Brain microvascular endothelial cell (primary cell): ENCODE measurements around the gene UBE2E1.
A peak's percentile ranks its signal among the peaks of the same experiment; 100 is the strongest.

Source experiments
- DNase-seq: peaks from one replicate; pipeline ENCODE4 v3.0.0-alpha.2; 2020
- H3K27ac ChIP-seq: fragments of 250-450 bp; sonication (Bioruptor Pico); 2 replicates; pipeline ENCODE4 v1.5.1; 2020; ENCODE audit warnings: mild to moderate bottlenecking, moderate library complexity
- H3K27me3 ChIP-seq: fragments of 250-450 bp; sonication (Bioruptor Pico); replicated peaks from 2 replicates; pipeline ENCODE4 v1.5.1; 2020; ENCODE audit warnings: mild to moderate bottlenecking
- H3K36me3 ChIP-seq: fragments of 250-450 bp; sonication (Bioruptor Pico); replicated peaks from 2 replicates; pipeline ENCODE4 v1.5.1; 2020; ENCODE audit warnings: mild to moderate bottlenecking
- H3K4me3 ChIP-seq: 2 replicates; pipeline ENCODE4 v1.5.1; 2011; ENCODE audit warnings: low read depth, mild to moderate bottlenecking, control low read depth, low read length, moderate library complexity
- in situ Hi-C: cut with HindIII; loops from 2 replicates; pipeline ENCODE4 v1.10.0; 2017; ENCODE audit warnings: low sequenced_read_pairs, low pct_ligation_motif_present
- TF ChIP-seq, protein P1 (sequence below): IDR thresholded peaks from 2 replicates; pipeline ENCODE4 v1.5.1; 2011; ENCODE audit warnings: low read depth, mild to moderate bottlenecking, moderate library complexity, low read length, control low read depth, inconsistent platforms; ENCODE audit errors: missing control alignments

Gene UBE2E1

DNA sequence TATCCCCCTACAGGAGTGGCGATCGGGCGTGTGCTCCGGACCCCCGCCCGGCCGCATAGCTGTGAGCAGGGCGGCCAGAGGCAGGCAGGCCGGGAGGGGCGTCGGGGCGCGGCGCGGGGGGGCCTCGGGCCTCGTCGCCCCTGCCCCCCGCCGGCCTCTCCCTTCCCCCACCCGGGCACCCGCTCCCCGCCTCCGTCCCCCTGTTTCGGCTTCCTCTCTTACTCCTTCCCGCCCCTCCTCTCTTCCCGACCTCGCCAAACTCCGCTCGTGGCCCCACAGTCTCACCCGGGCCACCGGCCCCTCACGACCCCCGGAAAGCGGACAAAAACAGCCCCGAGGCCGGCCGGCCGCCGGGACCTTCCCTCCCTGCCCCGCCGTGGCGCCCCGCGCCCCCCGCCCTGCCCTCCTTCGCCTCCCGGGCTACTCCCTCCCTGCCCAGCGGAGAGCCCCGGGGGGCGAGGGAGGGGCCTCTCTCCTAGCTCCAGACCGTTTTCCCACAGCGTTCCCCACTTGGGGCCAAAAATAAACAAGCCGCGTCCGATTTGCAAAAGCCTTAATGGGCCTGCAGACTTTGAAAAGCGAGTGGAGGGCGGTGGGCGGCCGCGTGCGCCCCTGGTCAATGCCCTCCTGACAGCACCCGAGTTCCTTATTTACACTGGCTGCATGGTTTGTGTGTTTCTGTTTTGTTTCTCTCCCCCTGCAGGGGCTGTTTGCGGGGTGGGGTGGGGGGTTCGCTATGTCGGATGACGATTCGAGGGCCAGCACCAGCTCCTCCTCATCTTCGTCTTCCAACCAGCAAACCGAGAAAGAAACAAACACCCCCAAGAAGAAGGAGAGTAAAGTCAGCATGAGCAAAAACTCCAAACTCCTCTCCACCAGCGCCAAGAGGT, 1.0 kb downstream of the UBE2E1 start:
- TF ChIP-seq, protein P1, sequence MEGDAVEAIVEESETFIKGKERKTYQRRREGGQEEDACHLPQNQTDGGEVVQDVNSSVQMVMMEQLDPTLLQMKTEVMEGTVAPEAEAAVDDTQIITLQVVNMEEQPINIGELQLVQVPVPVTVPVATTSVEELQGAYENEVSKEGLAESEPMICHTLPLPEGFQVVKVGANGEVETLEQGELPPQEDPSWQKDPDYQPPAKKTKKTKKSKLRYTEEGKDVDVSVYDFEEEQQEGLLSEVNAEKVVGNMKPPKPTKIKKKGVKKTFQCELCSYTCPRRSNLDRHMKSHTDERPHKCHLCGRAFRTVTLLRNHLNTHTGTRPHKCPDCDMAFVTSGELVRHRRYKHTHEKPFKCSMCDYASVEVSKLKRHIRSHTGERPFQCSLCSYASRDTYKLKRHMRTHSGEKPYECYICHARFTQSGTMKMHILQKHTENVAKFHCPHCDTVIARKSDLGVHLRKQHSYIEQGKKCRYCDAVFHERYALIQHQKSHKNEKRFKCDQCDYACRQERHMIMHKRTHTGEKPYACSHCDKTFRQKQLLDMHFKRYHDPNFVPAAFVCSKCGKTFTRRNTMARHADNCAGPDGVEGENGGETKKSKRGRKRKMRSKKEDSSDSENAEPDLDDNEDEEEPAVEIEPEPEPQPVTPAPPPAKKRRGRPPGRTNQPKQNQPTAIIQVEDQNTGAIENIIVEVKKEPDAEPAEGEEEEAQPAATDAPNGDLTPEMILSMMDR: no peak
- no peaks in the 10 kb centered on the region for H3K27me3 ChIP-seq
- no peak for DNase-seq
- peak overlapping the region; percentile 22 for H3K27ac ChIP-seq
- peak overlapping the region; percentile 71 for H3K4me3 ChIP-seq
- in situ Hi-C loops: no loop called here
- no peaks in the 10 kb centered on the region for H3K36me3 ChIP-seq

DNA sequence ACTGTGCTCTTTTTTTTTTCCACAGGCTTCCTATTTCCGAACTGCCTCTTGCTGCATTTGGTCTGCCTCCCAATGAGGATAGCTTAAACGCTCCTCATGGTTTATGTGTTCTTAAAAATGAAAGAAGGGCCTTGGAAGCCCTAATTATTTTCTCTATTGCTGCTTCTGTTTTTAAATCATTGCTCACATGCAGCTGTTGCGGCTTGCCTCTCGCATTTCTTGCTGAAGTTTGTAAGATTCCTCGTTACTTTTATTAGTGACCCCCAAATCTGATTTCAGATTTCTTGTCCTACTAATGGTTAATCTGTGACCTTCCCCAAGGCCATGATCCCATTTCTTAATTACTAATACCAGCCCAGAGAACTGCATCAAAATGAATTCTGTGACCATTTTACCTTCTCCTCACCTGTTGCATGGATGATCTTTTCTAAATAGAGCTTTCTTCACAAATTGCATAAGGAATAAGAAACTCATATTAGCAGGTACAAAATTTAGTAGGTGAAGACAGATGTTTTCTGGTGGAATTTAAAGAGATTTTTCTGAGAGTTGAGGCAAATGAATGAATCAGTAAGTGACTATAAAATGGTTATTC, 1.8 kb downstream of the UBE2E1 start:
- H3K4me3 ChIP-seq: peak overlapping the region; percentile 71
- no peaks in the 10 kb centered on the region for H3K27me3 ChIP-seq
- no peak for DNase-seq
- in situ Hi-C loops: no loop called here
- TF ChIP-seq, protein P1: no peak
- no peaks in the 10 kb centered on the region for H3K36me3 ChIP-seq
- no peak overlapping the region for H3K27ac ChIP-seq

DNA sequence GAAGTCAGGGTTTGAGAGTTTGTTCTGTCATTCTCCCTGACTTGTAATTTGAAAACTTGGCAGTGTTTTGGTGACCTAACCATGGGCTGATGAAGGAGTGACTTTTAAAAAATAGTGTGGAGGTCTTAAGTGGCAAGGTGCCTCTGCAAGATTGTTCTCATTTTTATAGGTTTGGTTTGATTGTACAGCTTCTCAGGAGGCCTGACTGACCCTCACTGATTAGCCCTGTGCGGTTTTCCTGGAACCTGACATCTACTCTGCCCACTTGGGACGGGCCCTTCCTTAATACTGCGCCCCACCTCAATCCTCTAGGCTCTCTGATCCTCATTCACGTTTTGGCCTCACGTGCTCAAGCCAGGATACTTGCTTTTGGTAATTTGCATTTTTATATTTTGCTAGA, 2.8 kb downstream of the UBE2E1 start:
- no peak overlapping the region for H3K27ac ChIP-seq
- in situ Hi-C loops: no loop called here

DNA sequence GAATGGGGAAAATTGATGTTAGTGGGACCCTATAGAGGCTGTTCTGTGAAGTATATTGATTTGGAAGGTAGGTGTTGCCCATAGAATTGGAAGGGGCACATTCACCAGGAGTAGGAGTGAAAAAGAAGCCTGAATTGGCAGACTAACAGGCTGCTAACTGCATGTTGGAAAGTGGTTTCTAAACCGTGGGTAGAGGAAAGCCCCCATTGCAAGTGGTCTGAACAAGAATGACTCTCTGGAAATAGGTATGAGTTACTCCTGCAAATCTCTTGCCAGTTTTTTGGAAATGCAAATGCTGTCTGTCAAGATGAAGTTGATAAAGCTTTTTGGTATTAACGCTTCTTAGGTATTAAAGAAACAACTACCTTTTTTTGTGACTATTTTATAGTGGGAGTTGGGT, 3.5 kb downstream of the UBE2E1 start:
- in situ Hi-C loops: no loop called here
- Histone ChIP-seq H3K4me3 (no peak overlapping the region), H3K36me3 (no peaks in the 10 kb centered on the region), H3K27me3 (no peaks in the 10 kb centered on the region), H3K27ac (no peak overlapping the region)
- TF ChIP-seq, protein P1: no peak
- no peak for DNase-seq

More for the DNA sequence above, 2.8 kb downstream of the UBE2E1 start:
- no peaks in the 10 kb centered on the region for H3K36me3 ChIP-seq
- DNase-seq: no peak
- H3K4me3 ChIP-seq: no peak overlapping the region
- no peaks in the 10 kb centered on the region for H3K27me3 ChIP-seq
- TF ChIP-seq, protein P1: no peak

DNA sequence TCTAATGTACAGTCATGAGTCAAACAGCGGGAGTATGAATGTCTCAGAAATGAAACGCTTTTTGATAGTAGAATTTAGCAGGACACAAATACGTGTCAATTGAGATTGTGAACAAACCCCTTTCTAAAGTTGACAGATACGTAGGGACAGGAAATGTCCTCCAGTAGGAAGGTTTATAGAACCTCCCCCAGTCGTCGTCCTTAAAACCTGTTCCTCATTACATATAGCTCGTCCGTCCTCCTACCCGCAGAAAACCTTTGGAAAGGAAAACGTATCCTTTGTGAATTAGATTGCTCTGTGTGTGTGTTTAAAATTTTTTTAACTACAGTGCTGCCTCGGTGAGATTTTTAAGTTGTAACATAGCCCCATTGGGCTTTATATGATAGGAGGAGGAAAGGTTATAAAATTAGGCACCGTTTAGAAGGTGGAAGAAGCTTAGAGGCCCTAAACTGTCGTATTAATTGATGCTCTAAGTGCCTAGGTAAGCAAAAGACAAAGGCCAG, 4.1 kb downstream of the UBE2E1 start:
- TF ChIP-seq, protein P1: no peak
- Histone ChIP-seq H3K27ac (no peak overlapping the region), H3K4me3 (peak overlapping the region; percentile 66), H3K27me3 (no peaks in the 10 kb centered on the region), H3K36me3 (no peaks in the 10 kb centered on the region)
- DNase-seq: no peak
- in situ Hi-C loops: no loop called here
